Right ventricle myocardium inferior (tissue), 1 donor: Measurements from ENCODE around the gene RPS23. TPM values are rescaled to one million over a fixed set of nuclear protein-coding genes. Genes with fewer than 3 reads are reported as not detected.
A peak's percentile ranks its signal among the peaks of the same experiment; 100 is the strongest.
"Not testable (repeated sequence)": the region's sequence is repeated elsewhere in the genome, so short reads cannot be mapped to it uniquely, and the experiment has no call there.

Experiments
- ATAC-seq: fragments of 200-7000 bp; cut with Tn5 transposase; one replicate; pipeline ENCODE4 v1.9.1; 2020; ENCODE audit warnings: mild to moderate bottlenecking, moderate library complexity
- DNase-seq: peaks from one replicate; pipeline ENCODE4 v3.0.0; 2021; ENCODE audit errors: missing footprints
- intact Hi-C: fragments of 100-400 bp; cut with DNase I; formaldehyde crosslinking; loops from one replicate; pipeline ENCODE4 v1.11.0; 2022
- total RNA-seq: library from RNA; stranded (reverse); fragmentation: NEBNext Ultra II Directional; extraction: Animal tissue kit (Norgen Biotek cat#: 25700); gene quantifications from one replicate; pipeline ENCODE4 v1.2.1, GENCODE V29; 2021
- donor health status: DM: no; HTN: yes; CAD: no; lungs with severe emphysema.

RPS23 gene
- total RNA-seq, 1 donor from 2014 or later = 1,242 TPM

- intact Hi-C loops = no loop called here
- DNase-seq (no peak), ATAC-seq (no peak)
These were observed 17.0 kb upstream of the RPS23 start for GRCh38 chr5:82295144-82295543.

- no peak for DNase-seq
- intact Hi-C loops = no loop called here
- no peak for ATAC-seq
These were observed 13.3 kb upstream of the RPS23 start for GRCh38 chr5:82291420-82291819.

GRCh38 chr5:82290908-82291307 is 12.8 kb upstream of the RPS23 start:
- peak; percentile 69 for ATAC-seq
- DNase-seq = no peak
- intact Hi-C loops = no loop called here

GRCh38 chr5:82290005-82290404 is 11.9 kb upstream of the RPS23 start:
- intact Hi-C loops = no loop called here
- DNase-seq (no peak), ATAC-seq (no peak)

- ATAC-seq = no peak
- no peak for DNase-seq
- intact Hi-C loops = no loop called here
These were observed 9.5 kb upstream of the RPS23 start for GRCh38 chr5:82287625-82288024.

GRCh38 chr5:82285206-82285605 is 7.1 kb upstream of the RPS23 start:
- ATAC-seq (no peak), DNase-seq (no peak)
- intact Hi-C loops = no loop called here

- intact Hi-C loops = no loop called here
- ATAC-seq (no peak), DNase-seq (no peak)
These were observed 5.7 kb upstream of the RPS23 start for GRCh38 chr5:82283893-82284292.

GRCh38 chr5:82278711-82279370 is 687 bp upstream of the RPS23 start:
- no peak for DNase-seq
- no peak for ATAC-seq
- intact Hi-C loops = no loop called here

- intact Hi-C loops = no loop called here
- DNase-seq = no peak
- no peak for ATAC-seq
These were observed 554 bp downstream of the RPS23 start for GRCh38 chr5:82277613-82277986.

GRCh38 chr5:82276800-82277612 is 1.1 kb downstream of the RPS23 start:
- ATAC-seq (no peak), DNase-seq (no peak)
- intact Hi-C loops = no loop called here

- intact Hi-C loops = no loop called here
- no peak for ATAC-seq
- no peak for DNase-seq
These were observed 2.9 kb downstream of the RPS23 start for GRCh38 chr5:82275216-82275664.

GRCh38 chr5:82274343-82275211 is 3.6 kb downstream of the RPS23 start:
- ATAC-seq = no peak
- intact Hi-C loops = no loop called here
- DNase-seq = peak; percentile 55

GRCh38 chr5:82273426-82273825 is 4.7 kb downstream of the RPS23 start:
- ATAC-seq, intact Hi-C loops, DNase-seq: not testable (repeated sequence)

GRCh38 chr5:82272571-82273356 is 5.4 kb downstream of the RPS23 start:
- intact Hi-C loops, DNase-seq, ATAC-seq: not testable (repeated sequence)

- ATAC-seq, intact Hi-C loops, DNase-seq: not testable (repeated sequence)
These were observed 8.8 kb downstream of the RPS23 start for GRCh38 chr5:82269363-82269762.

- DNase-seq, intact Hi-C loops, ATAC-seq: not testable (repeated sequence)
These were observed 10.7 kb downstream of the RPS23 start for GRCh38 chr5:82267297-82267933.

GRCh38 chr5:82265047-82265446 is 13.1 kb downstream of the RPS23 start:
- intact Hi-C loops = no loop called here
- no peak for DNase-seq
- ATAC-seq = no peak

GRCh38 chr5:82259172-82259800 is 18.9 kb downstream of the RPS23 start:
- ATAC-seq = no peak
- intact Hi-C loops = no loop called here
- no peak for DNase-seq
